Activated CD8-positive, alpha-beta T cell treated with anti-CD3 and anti-CD28 coated beads for 36 hours (primary cell): ENCODE data around the gene HNRNPM. TPM values are rescaled to one million over a fixed set of nuclear protein-coding genes. Genes with fewer than 3 reads are reported as not detected.
"Not testable (repeated sequence)": the region's sequence is repeated elsewhere in the genome, so short reads cannot be mapped to it uniquely, and the experiment has no call there.

ENCODE experiments used
- ATAC-seq: fragments of 200-7000 bp; cut with Tn5 transposase; one replicate; pipeline ENCODE4 v1.10.0; 2021; ENCODE audit warnings: mild to moderate bottlenecking, moderate library complexity
- CTCF ChIA-PET: fragments of 350-600 bp; sonication (Branson Sonifier 250); formaldehyde crosslinking; loops from one replicate; lab custom pipeline; 2021; ENCODE audit warnings: antibody characterized with exemption; lab: Charles Lee
- POLR2A ChIA-PET: fragments of 350-600 bp; sonication (Branson Sonifier 250); formaldehyde crosslinking; loops from one replicate; lab custom pipeline; 2021; ENCODE audit warnings: antibody characterized with exemption; lab: Charles Lee
- DNase-seq: peaks from one replicate; pipeline ENCODE4 v3.0.0-alpha.2; 2020
- H3K27ac Mint-ChIP-seq: one replicate; pipeline ENCODE4 v1.8.0; 2021; ENCODE audit warnings: mild to moderate bottlenecking, mixed read lengths
- H3K27me3 Mint-ChIP-seq: one replicate; pipeline ENCODE4 v1.8.0; 2021; ENCODE audit warnings: mixed read lengths
- H3K36me3 Mint-ChIP-seq: one replicate; pipeline ENCODE4 v1.8.0; 2021; ENCODE audit warnings: low read depth, mixed read lengths
- H3K4me1 Mint-ChIP-seq: one replicate; pipeline ENCODE4 v1.8.0; 2021; ENCODE audit warnings: low read depth, mixed read lengths
- H3K4me3 Mint-ChIP-seq: one replicate; pipeline ENCODE4 v1.8.0; 2021; ENCODE audit warnings: mild to moderate bottlenecking, moderate library complexity, mixed read lengths
- H3K9me3 Mint-ChIP-seq: one replicate; pipeline ENCODE4 v1.8.0; 2021; ENCODE audit warnings: mixed read lengths
- CTCF ChIP-seq: fragments of 200-600 bp; IDR thresholded peaks from one replicate; pipeline ENCODE4 v1.8.0; 2022; ENCODE audit warnings: antibody characterized with exemption, mild to moderate bottlenecking
- intact Hi-C: fragments of 100-400 bp; cut with micrococcal nuclease; formaldehyde crosslinking; loops from one replicate; pipeline ENCODE4 v1.10.0; 2022
- total RNA-seq, 2 experiments: library from RNA; stranded (reverse); gene quantifications; one replicate each; pipeline ENCODE4 v1.2.3, GENCODE V29; 2021

The HNRNPM gene
- total RNA-seq, 2 experiments from 2014 or later, result 242 to 254 TPM

GRCh38 chr19:8401981-8402411, 42.8 kb upstream of the HNRNPM start:
- H3K36me3 Mint-ChIP-seq, result peaks cover 14% of the 10 kb centered on the region
- CTCF ChIA-PET, result interaction anchor here (5.7 kb wide), 1 partner anchor 48 kb away, joined by 46 read pairs; no protein-coding TSS in a partner anchor
- no peaks in the 10 kb centered on the region for H3K9me3 Mint-ChIP-seq

GRCh38 chr19:8403098-8403819, 41.5 kb upstream of the HNRNPM start:
- no peaks in the 10 kb centered on the region for H3K27me3 Mint-ChIP-seq
- TF ChIP-seq CTCF, result no peak
- ChIA-PET CTCF (interaction anchor here (1.0 kb wide), 1 partner anchor 10 kb away, joined by 4 read pairs; the partner anchor contains the start of gene MARCHF2), POLR2A (interaction anchor here (2.3 kb wide), 1 partner anchor 11 kb away, joined by 10 read pairs; the partner anchor contains the start of gene MARCHF2)
- DNase-seq (no peak), ATAC-seq (no peak)
- no peak overlapping the region for H3K4me3 Mint-ChIP-seq
- intact Hi-C loops, result no loop called here
- peaks cover 14% of the 10 kb centered on the region for H3K36me3 Mint-ChIP-seq
- no peak overlapping the region for H3K27ac Mint-ChIP-seq
- no peaks in the 10 kb centered on the region for H3K9me3 Mint-ChIP-seq
- H3K4me1 Mint-ChIP-seq, result no peaks in the 10 kb centered on the region

More at GRCh38 chr19:8401981-8402411, 42.8 kb upstream of the HNRNPM start:
- H3K27ac Mint-ChIP-seq, result no peak overlapping the region
- POLR2A ChIA-PET, result no interaction called here
- peaks cover 5% of the 10 kb centered on the region for H3K4me1 Mint-ChIP-seq
- no peaks in the 10 kb centered on the region for H3K27me3 Mint-ChIP-seq
- intact Hi-C loops, result no loop called here
- DNase-seq (no peak), ATAC-seq (no peak)
- no peak overlapping the region for H3K4me3 Mint-ChIP-seq
- no peak for TF ChIP-seq CTCF

- DNase-seq (no peak), ATAC-seq (no peak)
- intact Hi-C loops, result no loop called here
- Mint-ChIP-seq H3K4me3 (no peak overlapping the region), H3K36me3 (peaks cover 14% of the 10 kb centered on the region), H3K27ac (no peak overlapping the region), H3K4me1 (no peaks in the 10 kb centered on the region), H3K27me3 (no peaks in the 10 kb centered on the region), H3K9me3 (no peaks in the 10 kb centered on the region)
- POLR2A ChIA-PET, result interaction anchor here (2.3 kb wide), 1 partner anchor 10 kb away, joined by 10 read pairs; the partner anchor contains the start of gene MARCHF2
- CTCF ChIA-PET, result interaction anchor here (1.0 kb wide), 1 partner anchor 9 kb away, joined by 4 read pairs; the partner anchor contains the start of gene MARCHF2
- no peak for TF ChIP-seq CTCF
These were observed 41.0 kb upstream of the HNRNPM start for GRCh38 chr19:8403820-8404109.

- peaks cover 12% of the 10 kb centered on the region for H3K36me3 Mint-ChIP-seq
- H3K4me1 Mint-ChIP-seq, result no peaks in the 10 kb centered on the region
- no peaks in the 10 kb centered on the region for H3K27me3 Mint-ChIP-seq
- no peak for ATAC-seq
- TF ChIP-seq CTCF, result no peak
- H3K27ac Mint-ChIP-seq, result no peak overlapping the region
- no peak for DNase-seq
- H3K9me3 Mint-ChIP-seq, result no peaks in the 10 kb centered on the region
- H3K4me3 Mint-ChIP-seq, result no peak overlapping the region
- ChIA-PET CTCF (no interaction called here), POLR2A (interaction anchor here (1.3 to 2.3 kb wide), 2 partner anchors 10 to 13 kb away, joined by 5 to 10 read pairs; partner anchors contain the start of gene MARCHF2)
- intact Hi-C loops, result no loop called here
These were observed 40.2 kb upstream of the HNRNPM start for GRCh38 chr19:8404391-8405151.

GRCh38 chr19:8410718-8411117, 34.1 kb upstream of the HNRNPM start:
- H3K4me1 Mint-ChIP-seq, H3K4me3 Mint-ChIP-seq, H3K9me3 Mint-ChIP-seq, H3K27ac Mint-ChIP-seq, H3K36me3 Mint-ChIP-seq, H3K27me3 Mint-ChIP-seq, ATAC-seq, DNase-seq: not testable (repeated sequence)
- CTCF ChIA-PET, result interaction anchor here (0.8 to 4.8 kb wide), 3 partner anchors 14 to 57 kb away, joined by 3 to 38 read pairs (median 4); no protein-coding TSS in a partner anchor
- intact Hi-C loops, result loop anchor here (5.0 kb wide), 1 partner anchor 97 kb away; no protein-coding TSS in a partner anchor
- POLR2A ChIA-PET, result interaction anchor here (0.8 kb wide), 1 partner anchor 53 kb away, joined by 3 read pairs; no protein-coding TSS in a partner anchor
